Psoas muscle (tissue), 8 donors: Measurements from ENCODE around the gene FXYD3. TPM values are rescaled to one million over a fixed set of nuclear protein-coding genes. Genes with fewer than 3 reads are reported as not detected.

Experiments
- ATAC-seq, 4 donors: fragments of 200-7000 bp; cut with Tn5 transposase; one replicate each; pipeline ENCODE4 v1.9.1; 2020; ENCODE audit warnings: moderate library complexity in 3 of 4, mild to moderate bottlenecking in 2 of 4
- DNase-seq, 2 donors: peaks; one replicate each; pipeline ENCODE4 v3.0.0-alpha.2; 2020
- H3K27ac ChIP-seq: fragments of 200-600 bp; one replicate; pipeline ENCODE4 v1.8.0; 2022
- H3K27me3 ChIP-seq, 3 donors: fragments of 200-600 bp in 1 of 3; one replicate each; pipeline versions ENCODE4 v1.6.1 to v1.8.0; 2013 to 2022; ENCODE audit warnings: low read length in 2 of 3, mild to moderate bottlenecking in 2 of 3, moderate library complexity in 1 of 3; ENCODE audit not compliant: insufficient read depth in 3 of 3
- H3K36me3 ChIP-seq, 2 donors: fragments of 200-600 bp in 1 of 2; one replicate each; pipeline versions ENCODE4 v1.6.1 to v1.8.0; 2013 to 2022; ENCODE audit warnings: low read depth in 1 of 2, mild to moderate bottlenecking in 1 of 2, moderate library complexity in 1 of 2; ENCODE audit not compliant: insufficient read depth in 1 of 2
- H3K4me1 ChIP-seq: fragments of 200-600 bp; one replicate; pipeline ENCODE4 v1.8.0; 2022
- H3K4me3 ChIP-seq: fragments of 200-600 bp; one replicate; pipeline ENCODE4 v1.8.0; 2022; ENCODE audit warnings: mild to moderate bottlenecking
- H3K9me3 ChIP-seq: fragments of 200-600 bp; one replicate; pipeline ENCODE4 v1.8.0; 2022
- CTCF ChIP-seq: fragments of 200-600 bp; IDR thresholded peaks from one replicate; pipeline ENCODE4 v1.8.0; 2022; ENCODE audit warnings: antibody characterized with exemption
- WGBS, 3 donors: extraction: QIAGEN DNeasy Blood & Tissue Kit; methylation state at CpG; one replicate each; pipeline versions ENCODE4 v1.1.6 to v1.1.7; 2013; 5-methylcytosine and 5-hydroxymethylcytosine counted together
- intact Hi-C, 2 donors: fragments of 100-400 bp; cut with DNase I; formaldehyde crosslinking; loops; one replicate each; pipeline versions ENCODE4 v1.11.0 to v1.14.2; 2022
- polyA plus RNA-seq, 3 donors: library from polyadenylated mRNA; stranded (reverse); fragments of 200-250 nt; gene quantifications; one replicate each; pipeline ENCODE4 v1.2.3, GENCODE V29; 2013
- total RNA-seq, 4 donors: library from RNA; stranded (reverse); fragmentation: NEBNext Ultra II Directional in 2 of 4; extraction: Animal tissue kit (Norgen Biotek cat#: 25700) in 2 of 4; gene quantifications; one replicate each; pipeline versions ENCODE4 v1.2.1 to v1.2.4, GENCODE V29; 2021 to 2023
- donor health status: healthy with polysubstance abuse.
- donor health status: DM: no; HTN: no; CAD: no; lungs with moderate emphysema.
- donor health status: Bipolar disorder and iron deficiency.
- donor health status: healthy.
- donor health status: DM: yes; HTN: yes; CAD: no.
- donor health status: DM: no; HTN: no; CAD: no.
- donor health status: DM: no; HTN: no; CAD: no.
- donor health status: DM: yes; HTN: yes; CAD: no.

Gene FXYD3
- total and polyA plus RNA-seq, 7 donors: 0.10 to 0.38 (median 0.13) TPM; not detected in 4

DNA sequence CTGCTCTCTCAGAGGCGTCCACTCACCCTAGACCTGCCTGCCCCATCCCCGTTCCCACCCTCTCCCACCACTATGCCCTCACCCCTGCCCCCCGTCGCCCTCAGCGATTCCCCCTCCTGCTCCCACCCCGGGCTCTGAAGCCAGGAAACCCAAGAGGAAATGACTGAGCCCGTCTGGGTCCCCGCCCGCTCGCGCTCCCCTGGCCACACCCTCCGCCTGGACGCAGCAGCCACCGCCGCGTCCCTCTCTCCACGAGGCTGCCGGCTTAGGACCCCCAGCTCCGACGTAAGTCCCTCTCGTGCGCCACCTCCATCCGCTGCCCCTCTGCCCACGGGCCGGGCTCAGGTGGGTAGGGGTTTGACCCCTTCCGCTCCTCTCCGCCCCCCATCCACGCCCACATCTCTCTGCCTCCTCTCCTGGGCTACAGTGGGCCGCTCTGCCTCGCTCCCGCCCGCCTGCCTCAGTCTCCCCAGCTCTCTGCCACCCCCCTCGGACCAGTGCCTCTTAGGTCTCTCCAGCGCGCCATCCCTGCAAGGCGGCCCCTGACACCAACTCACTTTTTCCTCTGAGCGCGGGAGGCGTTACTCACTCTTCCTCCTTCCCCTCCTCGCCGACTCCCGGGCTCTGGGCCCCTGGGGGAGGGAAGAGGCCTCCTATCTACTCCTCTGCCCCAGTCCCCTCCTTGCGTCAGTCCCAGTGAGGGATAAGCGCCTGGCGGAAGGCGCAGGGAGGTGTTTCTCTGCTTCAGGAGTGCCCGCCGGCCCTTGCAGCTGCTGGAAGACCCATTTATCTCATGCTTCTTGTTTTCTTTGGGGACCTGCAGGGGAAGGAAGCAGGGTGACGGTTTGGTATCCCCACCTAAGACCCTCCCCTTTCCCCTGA is 39.1 kb downstream of the FXYD3 start, which contains the start of gene FXYD5:
Gene FXYD5, plus strand, starts transcription at position 211 of the 882 bp plus-strand sequence. CDS start 816 bp downstream, outside the sequence.
- Histone ChIP-seq H3K4me3 (peak within 1 kb of the TSS; percentile 63), H3K27ac (peak within 1 kb of the TSS; percentile 36), H3K4me1 (no peaks in the 10 kb centered on the region), H3K36me3 (peaks cover 0 to 14% of the 10 kb centered on the region in 2 donors), H3K27me3 (peaks cover 0 to 41% (median 20%) of the 10 kb centered on the region in 3 donors), H3K9me3 (no peaks in the 10 kb centered on the region)
- DNase-seq: peak; percentile 74
- peak; percentile 59 to 79 (median 62) for ATAC-seq
- intact Hi-C loops: no loop called here
- no peak for TF ChIP-seq CTCF
- 1% methylated on average over 45 to 49 of the region's 49 CpGs for WGBS, 3 donors

GRCh38 chr19:35155441-35155840 is 39.8 kb downstream of the FXYD3 start:
- DNase-seq: no peak
- no peaks in the 10 kb centered on the region for H3K4me1 ChIP-seq
- H3K27me3 ChIP-seq: peaks cover 0 to 41% (median 20%) of the 10 kb centered on the region in 3 donors
- no peaks in the 10 kb centered on the region for H3K9me3 ChIP-seq
- ATAC-seq: peak in 1 of 4 donors; percentile 6
- H3K4me3 ChIP-seq: peak overlapping the region; percentile 63
- 9 to 12% (median 11%) methylated on average over 17 of the region's 17 CpGs for WGBS, 3 donors
- peaks cover 0 to 14% of the 10 kb centered on the region in 2 donors for H3K36me3 ChIP-seq
- H3K27ac ChIP-seq: no peak overlapping the region
- intact Hi-C loops: no loop called here
- no peak for TF ChIP-seq CTCF

DNA sequence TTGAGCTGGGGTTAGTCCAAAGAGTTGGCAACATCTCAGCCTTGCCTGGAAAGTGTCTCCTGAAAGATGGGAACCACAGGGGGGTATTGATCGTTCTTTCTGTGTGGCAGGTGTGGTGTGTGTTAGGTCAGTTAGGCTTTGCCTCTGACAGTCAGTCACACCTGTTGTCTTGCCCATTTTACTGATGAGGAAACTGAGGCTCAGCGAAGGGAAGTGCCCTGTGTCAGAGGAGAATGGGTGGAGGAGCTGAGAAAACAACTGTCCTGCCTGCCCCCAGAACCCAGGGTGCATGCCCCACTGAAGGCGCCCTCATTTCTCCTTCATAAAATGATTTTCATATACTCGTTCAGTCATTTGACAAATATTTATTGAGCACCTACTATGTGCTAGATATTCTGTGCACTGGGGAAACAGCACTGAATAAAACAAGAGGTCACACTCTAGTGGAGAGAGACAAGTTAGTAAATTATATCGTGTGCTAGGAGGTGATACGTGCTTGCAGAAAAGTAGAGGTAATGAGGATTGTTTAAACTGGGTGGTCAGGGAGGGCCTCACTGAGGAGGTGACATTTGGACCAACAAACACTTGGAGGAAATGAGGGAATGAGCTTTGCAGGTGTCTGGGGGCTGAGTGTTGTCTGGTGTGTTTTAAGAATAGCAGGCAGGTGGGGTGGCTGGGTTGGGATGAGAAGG is 40.5 kb downstream of the FXYD3 start:
- H3K9me3 ChIP-seq: no peaks in the 10 kb centered on the region
- H3K27me3 ChIP-seq: peaks cover 0 to 39% (median 20%) of the 10 kb centered on the region in 3 donors
- WGBS, 3 donors: 77 to 91% (median 78%) methylated on average over 6 of the region's 6 CpGs
- TF ChIP-seq CTCF: no peak
- ATAC-seq (no peak), DNase-seq (no peak)
- H3K27ac ChIP-seq: no peak overlapping the region
- peaks cover 0 to 14% of the 10 kb centered on the region in 2 donors for H3K36me3 ChIP-seq
- no peaks in the 10 kb centered on the region for H3K4me1 ChIP-seq
- peak overlapping the region; percentile 63 for H3K4me3 ChIP-seq
- intact Hi-C loops: no loop called here

GRCh38 chr19:35156673-35157014 is 41.0 kb downstream of the FXYD3 start:
- ATAC-seq (no peak), DNase-seq (no peak)
- Histone ChIP-seq H3K27me3 (peaks cover 0 to 37% (median 20%) of the 10 kb centered on the region in 3 donors), H3K36me3 (peaks cover 0 to 14% of the 10 kb centered on the region in 2 donors), H3K4me3 (no peak overlapping the region), H3K4me1 (no peaks in the 10 kb centered on the region), H3K9me3 (no peaks in the 10 kb centered on the region), H3K27ac (no peak overlapping the region)
- no peak for TF ChIP-seq CTCF
- intact Hi-C loops: no loop called here
- 50 to 64% (median 60%) methylated on average over 7 of the region's 7 CpGs for WGBS, 3 donors
